IMR-90 (cell line): ENCODE results near the gene ITLN1. TPM values are rescaled to one million over a fixed set of nuclear protein-coding genes. Genes with fewer than 3 reads are reported as not detected.

ENCODE experiments used
- ATAC-seq: fragments of 200-7000 bp; cut with Tn5 transposase; 2 replicates; pipeline ENCODE4 v1.9.1; 2020; ENCODE audit warnings: low read depth, mild to moderate bottlenecking, moderate library complexity
- BruUV-seq: library from RNA; stranded (reverse); fragments of 400-500 nt; replicated peaks from 2 replicates; lab custom pipeline; 2021; lab: Mats Ljungman, UMichigan
- CTCF ChIA-PET: fragments of 300-600 bp; formaldehyde crosslinking; extraction: SDS; loops from one replicate; lab custom pipeline; 2021; ENCODE audit warnings: antibody characterized with exemption; lab: Yijun Ruan, JAX
- POLR2A ChIA-PET: fragments of 300-600 bp; sonication (Branson Sonifier 250); formaldehyde crosslinking; loops from one replicate; lab custom pipeline; 2022; ENCODE audit warnings: antibody characterized with exemption; ENCODE audit not compliant: unreplicated experiment; lab: Charles Lee
- DNase-seq: peaks from one replicate; pipeline ENCODE4 v3.0.0; 2013
- H2AFZ ChIP-seq: replicated peaks from 2 replicates; pipeline ENCODE3; 2013; ENCODE audit warnings: low read length, mild to moderate bottlenecking; ENCODE audit not compliant: poor library complexity
- H2AK5ac ChIP-seq: 2 replicates; pipeline ENCODE4 v1.6.1; 2013; ENCODE audit warnings: low read depth, low read length, inconsistent platforms
- H2AK9ac ChIP-seq: replicated peaks from 2 replicates; pipeline ENCODE3; 2013; ENCODE audit warnings: mild to moderate bottlenecking, low read depth, low read length, moderate library complexity; ENCODE audit not compliant: poor library complexity
- H2BK120ac ChIP-seq: 2 replicates; pipeline ENCODE4 v1.6.1; 2013; ENCODE audit warnings: low read depth, low read length, inconsistent platforms
- H2BK15ac ChIP-seq: 3 replicates; pipeline ENCODE4 v1.6.1; 2013; ENCODE audit warnings: low read depth, low read length, inconsistent platforms
- H2BK20ac ChIP-seq: 2 replicates; pipeline ENCODE4 v1.6.1; 2013; ENCODE audit warnings: low read depth, mild to moderate bottlenecking, inconsistent platforms, low read length, moderate library complexity
- H2BK5ac ChIP-seq: 2 replicates; pipeline ENCODE4 v1.6.1; 2013; ENCODE audit warnings: mild to moderate bottlenecking, low read depth, low read length, inconsistent platforms; ENCODE audit not compliant: poor library complexity, severe bottlenecking
- H3K14ac ChIP-seq: replicated peaks from 2 replicates; pipeline ENCODE4 v1.6.1; 2013; ENCODE audit warnings: low read depth, low read length, inconsistent platforms
- H3K18ac ChIP-seq: 2 replicates; pipeline ENCODE4 v1.6.1; 2013; ENCODE audit warnings: low read depth, low read length, control low read depth
- H3K23ac ChIP-seq: 2 replicates; pipeline ENCODE4 v1.6.1; 2013; ENCODE audit warnings: low read depth, low read length, inconsistent platforms
- H3K27ac ChIP-seq: 2 replicates; pipeline ENCODE4 v1.5.1; 2013; ENCODE audit warnings: mild to moderate bottlenecking, control low read depth, low read length; ENCODE audit not compliant: insufficient read depth
- H3K27me3 ChIP-seq: 2 replicates; pipeline ENCODE4 v1.6.1; 2013; ENCODE audit warnings: low read length; ENCODE audit not compliant: control insufficient read depth, insufficient read depth
- H3K36me3 ChIP-seq: 2 replicates; pipeline ENCODE4 v1.6.1; 2013; ENCODE audit warnings: low read length, mixed read lengths; ENCODE audit not compliant: control insufficient read depth, insufficient read depth
- H3K4ac ChIP-seq: 2 replicates; pipeline ENCODE4 v1.6.1; 2013; ENCODE audit warnings: low read depth, low read length, inconsistent platforms
- H3K4me1 ChIP-seq: 2 replicates; pipeline ENCODE4 v1.6.1; 2013; ENCODE audit warnings: low read length, mixed read lengths; ENCODE audit not compliant: control insufficient read depth, insufficient read depth
- H3K4me2 ChIP-seq: 2 replicates; pipeline ENCODE4 v1.6.1; 2013; ENCODE audit warnings: low read depth, mild to moderate bottlenecking, control low read depth, low read length, moderate library complexity
- H3K4me3 ChIP-seq: 2 replicates; pipeline ENCODE4 v1.5.1; 2013; ENCODE audit warnings: low read depth, mild to moderate bottlenecking, control low read depth, low read length, moderate library complexity; ENCODE audit not compliant: insufficient read depth
- H3K56ac ChIP-seq: 2 replicates; pipeline ENCODE4 v1.6.1; 2013; ENCODE audit warnings: low read length, inconsistent platforms; ENCODE audit not compliant: insufficient read depth; ENCODE audit errors: extremely low read depth
- H3K79me1 ChIP-seq, 2 experiments: 2 replicates each; pipeline ENCODE4 v1.6.1; 2013; ENCODE audit warnings: low read length in 2 of 2, inconsistent platforms in 1 of 2, low read depth in 1 of 2
- H3K9ac ChIP-seq: 2 replicates; pipeline ENCODE4 v1.6.1; 2013; ENCODE audit warnings: low read depth, low read length, control low read depth
- H3K9me1 ChIP-seq: 2 replicates; pipeline ENCODE4 v1.6.1; 2013; ENCODE audit warnings: low read length, inconsistent platforms; ENCODE audit not compliant: insufficient read depth
- H3K9me3 ChIP-seq: 2 replicates; pipeline ENCODE4 v1.6.1; 2013; ENCODE audit warnings: low read length; ENCODE audit not compliant: control insufficient read depth, insufficient read depth
- H4K20me1 ChIP-seq: 2 replicates; pipeline ENCODE4 v1.6.1; 2013; ENCODE audit warnings: low read length, inconsistent platforms; ENCODE audit not compliant: insufficient read depth
- H4K5ac ChIP-seq: 2 replicates; pipeline ENCODE4 v1.6.1; 2013; ENCODE audit warnings: mild to moderate bottlenecking, low read depth, low read length, control low read depth
- H4K8ac ChIP-seq, 2 experiments: 2 replicates each; pipeline ENCODE4 v1.6.1; 2013; ENCODE audit warnings: low read depth in 2 of 2, low read length in 2 of 2, control low read depth in 1 of 2, inconsistent platforms in 1 of 2
- H4K91ac ChIP-seq: 2 replicates; pipeline ENCODE4 v1.6.1; 2013; ENCODE audit warnings: low read depth, low read length, inconsistent platforms; ENCODE audit not compliant: insufficient read depth
- CHD1 ChIP-seq: IDR thresholded peaks from 2 replicates; pipeline ENCODE4 v1.6.1; 2012; ENCODE audit warnings: low read depth, low read length, improper control_type of control experiment
- MAFK ChIP-seq: IDR thresholded peaks from 2 replicates; pipeline ENCODE4 v1.6.1; 2012; ENCODE audit warnings: low read depth, low read length, improper control_type of control experiment
- WGBS, 2 experiments: methylation state at CpG; one replicate each; pipeline versions ENCODE4 v1.1.5 to v1.1.7; 2013; ENCODE audit warnings: missing lambda C conversion rate in 2 of 2; ENCODE audit not compliant: insufficient read length in 1 of 2; ENCODE audit errors: extremely low coverage in 2 of 2; 5-methylcytosine and 5-hydroxymethylcytosine counted together
- dilution Hi-C: fragments of 300-500 bp; cut with HindIII; formaldehyde crosslinking; loops from one replicate; pipeline ENCODE4 v1.14.3; 2018; ENCODE audit warnings: low sequenced_read_pairs; ENCODE audit not compliant: unreplicated experiment
- in situ Hi-C: fragments of 300-500 bp; cut with MboI; formaldehyde crosslinking; loops from 3 replicates; pipeline ENCODE4 v1.14.3; 2019; ENCODE audit warnings: low sequenced_read_pairs, inconsistent platforms, mixed read lengths
- intact Hi-C: fragments of 100-400 bp; cut with micrococcal nuclease; formaldehyde crosslinking; loops from 2 replicates; pipeline ENCODE4 v1.10.0; 2022
- polyA plus RNA-seq, 3 experiments: library from polyadenylated mRNA; depleted of rRNA; stranded (reverse); fragments of >200 nt; gene quantifications; 2 replicates each; pipeline ENCODE4 v1.2.3, GENCODE V29; 2012; ENCODE audit warnings: low replicate concordance in 1 of 3
- total RNA-seq: library from RNA; depleted of rRNA; stranded (reverse); fragments of >200 nt; gene quantifications from 2 replicates; pipeline ENCODE4 v1.2.3, GENCODE V29; 2012

Gene ITLN1
- total and polyA plus RNA-seq, 2 of the 4 experiments (the other 2 are of a cell fraction): not detected

DNA sequence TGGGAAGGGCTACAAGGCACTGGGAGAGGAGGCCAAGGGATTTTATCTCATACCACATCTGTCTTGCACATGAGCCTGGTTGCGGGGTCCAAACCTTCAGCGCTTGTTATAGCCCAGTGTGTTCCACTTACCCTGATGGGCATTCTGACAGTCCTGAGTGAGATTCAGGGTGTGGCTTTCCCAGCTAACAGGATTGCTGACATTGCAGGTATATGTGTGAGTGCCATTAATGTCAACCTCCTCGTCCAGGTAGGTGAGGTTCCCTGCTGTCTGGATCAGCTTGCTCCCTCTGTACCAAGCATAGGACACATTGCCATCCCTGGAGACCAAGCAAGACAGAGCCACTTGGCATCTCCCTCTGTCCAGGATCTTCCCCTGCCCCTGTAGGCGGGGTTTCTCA is 43.9 kb downstream of the ITLN1 start:
- H2BK20ac ChIP-seq: no peak overlapping the region
- no peak overlapping the region for H3K27ac ChIP-seq
- intact Hi-C loops (no loop called here), in situ Hi-C loops (no loop called here), dilution Hi-C loops (no loop called here)
- no peaks in the 10 kb centered on the region for H4K20me1 ChIP-seq
- H4K91ac ChIP-seq: no peak overlapping the region
- H3K56ac ChIP-seq: no peak overlapping the region
- no peak overlapping the region for H2AK5ac ChIP-seq
- H3K9ac ChIP-seq: no peak overlapping the region
- H2AFZ ChIP-seq: no peak overlapping the region
- no peak overlapping the region for H4K8ac ChIP-seq
- no peak overlapping the region for H4K5ac ChIP-seq
- no peaks in the 10 kb centered on the region for H3K4me1 ChIP-seq
- no peak overlapping the region for H2BK5ac ChIP-seq
- CTCF ChIA-PET: no interaction called here
- ATAC-seq: no peak
- no peak overlapping the region for H3K4ac ChIP-seq
- no peak overlapping the region for H3K23ac ChIP-seq
- H2AK9ac ChIP-seq: no peak overlapping the region
- H3K4me3 ChIP-seq: no peak overlapping the region
- WGBS, 2 experiments: no CpG with 5 or more reads among the region's 4 CpGs
- H3K9me1 ChIP-seq: no peaks in the 10 kb centered on the region
- no peak overlapping the region for H3K18ac ChIP-seq
- no peak overlapping the region for H3K14ac ChIP-seq
- TF ChIP-seq CHD1: no peak
- peak; percentile 36; the same call in 1 of the 2 replicates for TF ChIP-seq MAFK
- H3K79me1 ChIP-seq: no peaks in the 10 kb centered on the region
- peaks cover 4% of the 10 kb centered on the region for H3K27me3 ChIP-seq
- no peaks in the 10 kb centered on the region for H3K36me3 ChIP-seq
- no peaks in the 10 kb centered on the region for H3K9me3 ChIP-seq
- no peak for DNase-seq
- POLR2A ChIA-PET: no interaction called here
- no peak overlapping the region for H3K4me2 ChIP-seq
- no TSS peak for BruUV-seq
- H2BK120ac ChIP-seq: no peak overlapping the region
- no peak overlapping the region for H2BK15ac ChIP-seq
